Measurements from ENCODE around the gene GLI3.

GLI3 gene

GRCh38 chr7:42107484-42108240 lies 129.3 kb downstream of the GLI3 start:
- TF ChIP-seq Cebpa-rat (IDR thresholded peaks at IDR 0.05) = no peak
- no peaks in the 10 kb centered on the region for H3K9me3 ChIP-seq (replicated peaks in 1 of 11)
- H3K4me2 ChIP-seq = no peak overlapping the region
- peaks cover 0 to 16% (median 0%) of the 10 kb centered on the region in 11 experiments; a peak in 3 of 22 replicates for H3K36me3 ChIP-seq
- H3K27ac ChIP-seq = no peak overlapping the region
- H3K27me3 ChIP-seq = no peaks in the 10 kb centered on the region
- H3K9ac ChIP-seq = no peak overlapping the region
- H3K4me1 ChIP-seq = peaks cover 7 to 24% (median 17%) of the 10 kb centered on the region in 10 experiments; a peak in 18 of 20 replicates
- no peaks in the 10 kb centered on the region; a peak in 1 of 22 replicates for H4K20me1 ChIP-seq
- H3K4me3 ChIP-seq = no peak overlapping the region

DNA sequence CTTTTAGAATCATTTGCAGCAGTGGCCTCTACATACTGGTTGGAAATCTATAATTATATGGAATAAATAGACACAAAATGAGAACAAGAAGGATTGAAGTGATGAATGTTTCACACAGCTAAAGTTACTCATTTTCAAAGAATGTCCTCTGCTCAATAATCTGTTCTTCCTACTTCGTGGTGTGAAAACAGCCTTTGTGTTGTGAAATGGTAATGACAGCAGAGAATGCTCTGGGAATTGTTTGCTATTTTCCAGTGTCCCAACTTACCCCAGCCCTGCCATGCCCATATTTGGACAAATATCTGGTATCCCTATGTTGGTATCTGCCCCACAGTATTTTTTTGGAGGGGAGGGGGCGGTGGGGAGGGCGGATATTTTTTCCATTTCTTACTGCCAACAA lies 130.4 kb downstream of the GLI3 start:
- Histone ChIP-seq H3K4me1 (peaks cover 9 to 31% (median 20%) of the 10 kb centered on the region in 10 experiments; a peak in 18 of 20 replicates), H3K36me3 (peaks cover 0 to 16% (median 0%) of the 10 kb centered on the region in 11 experiments; a peak in 2 of 22 replicates), H4K20me1 (no peaks in the 10 kb centered on the region; a peak in 1 of 22 replicates), H3K9ac (no peak overlapping the region), H3K27me3 (no peaks in the 10 kb centered on the region), H3K4me3 (no peak overlapping the region), H3K27ac (no peak overlapping the region), H3K9me3 (replicated peaks in 1 of 11) (no peaks in the 10 kb centered on the region), H3K4me2 (no peak overlapping the region; a peak in 1 of 22 replicates)
- TF ChIP-seq Cebpa-rat (IDR thresholded peaks at IDR 0.05) = no peak

- H3K9me3 ChIP-seq (replicated peaks in 1 of 11) = no peaks in the 10 kb centered on the region
- peak overlapping the region in 4 of 11 experiments; percentile 6 to 28 (median 17); a peak in 5 of 22 replicates for H3K4me2 ChIP-seq
- peak overlapping the region in 1 of 11 experiments; percentile 9; a peak in 1 of 22 replicates for H3K9ac ChIP-seq
- no peak overlapping the region for H3K27ac ChIP-seq
- no peaks in the 10 kb centered on the region for H3K27me3 ChIP-seq
- TF ChIP-seq Cebpa-rat (IDR thresholded peaks at IDR 0.05) = no peak
- peaks cover 0 to 16% (median 0%) of the 10 kb centered on the region in 11 experiments; a peak in 2 of 22 replicates for H3K36me3 ChIP-seq
- no peaks in the 10 kb centered on the region; a peak in 1 of 22 replicates for H4K20me1 ChIP-seq
- H3K4me1 ChIP-seq = peaks cover 9 to 31% (median 24%) of the 10 kb centered on the region in 10 experiments; a peak in 18 of 20 replicates
- H3K4me3 ChIP-seq = no peak overlapping the region
These were observed 131.3 kb downstream of the GLI3 start for GRCh38 chr7:42105554-42106358.

DNA sequence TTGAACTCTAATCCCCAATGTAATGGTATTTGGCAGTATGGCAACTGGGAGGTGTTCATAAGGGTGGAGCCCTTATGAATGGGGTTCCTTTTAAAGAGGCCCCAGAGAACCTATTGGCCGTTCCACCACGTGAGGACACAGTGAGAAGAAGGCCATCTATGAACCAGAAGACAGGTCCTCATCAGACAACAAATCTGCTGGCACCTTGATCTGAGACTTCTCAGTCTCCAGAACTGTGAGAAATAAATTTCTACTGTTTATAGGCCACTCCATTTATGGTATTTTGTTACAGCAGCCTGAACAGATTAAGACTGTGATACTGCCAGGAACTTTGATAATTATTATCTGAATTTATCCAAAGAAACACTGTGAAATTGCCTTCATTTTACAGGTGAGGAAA lies 132.3 kb downstream of the GLI3 start:
- no peak overlapping the region for H3K27ac ChIP-seq
- peaks cover 0 to 16% (median 0%) of the 10 kb centered on the region in 11 experiments; a peak in 2 of 22 replicates for H3K36me3 ChIP-seq
- no peak overlapping the region for H3K9ac ChIP-seq
- peaks cover 9 to 40% (median 28%) of the 10 kb centered on the region in 10 experiments; a peak in 18 of 20 replicates for H3K4me1 ChIP-seq
- H3K4me3 ChIP-seq = no peak overlapping the region
- TF ChIP-seq Cebpa-rat (IDR thresholded peaks at IDR 0.05) = no peak
- no peaks in the 10 kb centered on the region for H3K27me3 ChIP-seq
- no peak overlapping the region for H3K4me2 ChIP-seq
- no peaks in the 10 kb centered on the region; a peak in 1 of 22 replicates for H4K20me1 ChIP-seq
- no peaks in the 10 kb centered on the region for H3K9me3 ChIP-seq (replicated peaks in 1 of 11)

GRCh38 chr7:42104231-42104630 lies 132.8 kb downstream of the GLI3 start:
- H3K9me3 ChIP-seq (replicated peaks in 1 of 11) = no peaks in the 10 kb centered on the region
- H3K9ac ChIP-seq = no peak overlapping the region
- no peaks in the 10 kb centered on the region; a peak in 1 of 22 replicates for H4K20me1 ChIP-seq
- peaks cover 0 to 16% (median 0%) of the 10 kb centered on the region in 11 experiments; a peak in 2 of 22 replicates for H3K36me3 ChIP-seq
- H3K4me3 ChIP-seq = no peak overlapping the region
- H3K27ac ChIP-seq = no peak overlapping the region
- peaks cover 9 to 41% (median 28%) of the 10 kb centered on the region in 10 experiments; a peak in 18 of 20 replicates for H3K4me1 ChIP-seq
- no peak for TF ChIP-seq Cebpa-rat (IDR thresholded peaks at IDR 0.05)
- no peaks in the 10 kb centered on the region for H3K27me3 ChIP-seq
- no peak overlapping the region for H3K4me2 ChIP-seq

GRCh38 chr7:42103456-42103855 lies 133.6 kb downstream of the GLI3 start:
- H3K4me1 ChIP-seq = peaks cover 9 to 46% (median 29%) of the 10 kb centered on the region in 10 experiments; a peak in 18 of 20 replicates
- TF ChIP-seq Cebpa-rat (IDR thresholded peaks at IDR 0.05) = no peak
- no peaks in the 10 kb centered on the region for H3K9me3 ChIP-seq (replicated peaks in 1 of 11)
- H3K4me3 ChIP-seq = no peak overlapping the region
- H3K27me3 ChIP-seq = no peaks in the 10 kb centered on the region
- H3K36me3 ChIP-seq = peaks cover 0 to 16% (median 0%) of the 10 kb centered on the region in 11 experiments; a peak in 2 of 22 replicates
- peak overlapping the region in 8 of 11 experiments; percentile 5 to 56 (median 34); a peak in 10 of 22 replicates for H3K4me2 ChIP-seq
- no peak overlapping the region for H3K9ac ChIP-seq
- no peaks in the 10 kb centered on the region for H4K20me1 ChIP-seq
- H3K27ac ChIP-seq = no peak overlapping the region

DNA sequence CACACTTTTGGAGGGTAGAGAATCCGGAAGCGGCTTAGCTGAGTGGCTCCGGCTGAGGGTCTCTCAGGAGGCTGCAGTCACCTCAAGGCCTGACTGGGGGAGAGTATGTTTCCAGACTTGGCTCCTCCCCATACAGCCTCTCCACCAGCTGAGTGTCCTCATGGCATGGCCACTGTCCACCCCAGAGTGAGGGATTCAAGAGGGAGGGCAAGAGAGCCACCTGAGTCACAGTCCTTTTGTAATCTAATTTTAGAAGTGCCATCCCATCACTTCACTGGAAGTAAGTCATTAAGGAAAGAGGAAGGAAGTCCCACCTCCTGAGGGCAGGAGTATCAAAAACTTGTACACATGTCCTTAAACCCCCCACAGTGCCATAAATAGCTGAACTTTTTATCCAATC lies 134.0 kb downstream of the GLI3 start:
- Histone ChIP-seq H3K27ac (no peak overlapping the region), H3K27me3 (no peaks in the 10 kb centered on the region), H4K20me1 (no peaks in the 10 kb centered on the region), H3K9ac (no peak overlapping the region), H3K4me1 (peaks cover 11 to 50% (median 32%) of the 10 kb centered on the region in 10 experiments; a peak in 18 of 20 replicates), H3K36me3 (peaks cover 0 to 16% (median 0%) of the 10 kb centered on the region in 11 experiments; a peak in 2 of 22 replicates), H3K4me2 (peak overlapping the region in 9 of 11 experiments; percentile 5 to 56 (median 34); a peak in 13 of 22 replicates), H3K4me3 (no peak overlapping the region), H3K9me3 (replicated peaks in 1 of 11) (no peaks in the 10 kb centered on the region)
- no peak for TF ChIP-seq Cebpa-rat (IDR thresholded peaks at IDR 0.05)

DNA sequence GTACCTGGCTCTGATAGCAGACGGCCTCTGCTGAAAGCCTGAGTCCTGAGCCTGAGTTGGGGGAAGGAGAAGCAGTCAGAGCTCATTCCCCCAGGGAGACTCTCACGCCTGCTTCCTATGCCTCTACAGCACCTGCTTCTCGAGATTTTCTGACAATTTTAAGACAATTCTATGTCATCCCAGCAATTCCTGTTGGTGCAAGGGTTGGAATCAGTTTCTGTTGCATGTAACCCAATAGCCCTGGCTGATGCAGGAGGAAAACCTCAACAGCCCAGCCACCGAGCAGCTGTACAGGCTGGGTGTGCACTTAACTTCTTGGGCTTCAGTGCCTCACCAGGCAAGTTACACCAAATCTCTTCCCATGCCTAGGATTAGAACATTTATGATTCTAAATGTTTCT lies 134.7 kb downstream of the GLI3 start:
- peaks cover 0 to 16% (median 0%) of the 10 kb centered on the region in 11 experiments; a peak in 2 of 22 replicates for H3K36me3 ChIP-seq
- H3K4me1 ChIP-seq = peaks cover 19 to 57% (median 36%) of the 10 kb centered on the region in 10 experiments; a peak in 19 of 20 replicates
- no peaks in the 10 kb centered on the region for H3K9me3 ChIP-seq (replicated peaks in 1 of 11)
- TF ChIP-seq Cebpa-rat (IDR thresholded peaks at IDR 0.05) = no peak
- no peak overlapping the region for H3K9ac ChIP-seq
- H4K20me1 ChIP-seq = no peaks in the 10 kb centered on the region
- H3K27ac ChIP-seq = no peak overlapping the region
- no peak overlapping the region for H3K4me3 ChIP-seq
- H3K4me2 ChIP-seq = peak overlapping the region in 9 of 11 experiments; percentile 10 to 56 (median 28); a peak in 10 of 22 replicates
- H3K27me3 ChIP-seq = no peaks in the 10 kb centered on the region

Data from BLaER1 treated with 17β-estradiol and CSF1 and Interleukin-3, amounts not matched to agents 10 nM and 100 nM (cell line).